ENCODE measurements around the gene PYGB.

PYGB gene

DNA sequence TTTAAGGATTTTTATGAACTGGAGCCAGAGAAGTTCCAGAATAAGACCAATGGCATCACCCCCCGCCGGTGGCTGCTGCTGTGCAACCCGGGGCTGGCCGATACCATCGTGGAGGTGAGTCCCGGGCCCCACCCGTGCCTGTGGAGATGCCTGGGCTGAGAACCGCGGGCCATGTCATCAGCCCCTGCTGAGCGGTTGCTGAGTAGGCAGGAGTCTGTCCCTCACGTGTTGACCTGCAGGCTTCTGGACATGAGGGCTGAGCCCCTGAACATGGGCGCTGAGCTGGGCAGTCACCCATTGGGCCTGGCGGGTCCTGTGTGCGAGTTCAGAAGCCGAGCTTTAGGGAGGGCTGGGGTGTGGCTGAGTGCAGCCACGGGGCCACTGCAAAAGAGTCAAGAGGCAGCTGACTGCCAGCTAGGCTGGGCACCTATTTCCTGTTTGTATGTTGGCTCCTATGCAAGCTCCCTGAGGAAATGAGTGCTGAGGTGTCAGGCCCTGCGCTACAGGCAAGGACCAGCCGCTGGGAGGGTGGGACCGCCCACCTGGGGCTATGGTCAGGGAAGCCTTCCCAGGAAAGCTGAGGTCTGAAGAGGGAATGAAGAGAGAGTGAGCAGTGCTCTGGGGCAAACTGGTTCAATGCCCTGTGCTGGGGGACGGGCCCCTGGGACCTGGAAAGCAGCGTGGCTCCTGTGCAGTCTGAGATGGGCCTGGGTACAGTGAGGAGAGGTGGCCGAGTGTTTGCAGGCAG lies 34.3 kb downstream of the PYGB start:
- no peak for FAIRE-seq
- DNase-seq (ENCODE audit: low spot score), result no peak

- FAIRE-seq (no peak), DNase-seq (ENCODE audit: low spot score) (no peak)
These were observed 34.9 kb downstream of the PYGB start for GRCh38 chr20:25282796-25283195.

GRCh38 chr20:25283221-25283951 lies 35.5 kb downstream of the PYGB start:
- FAIRE-seq (no peak), DNase-seq (ENCODE audit: low spot score) (no peak)

GRCh38 chr20:25284131-25284601 lies 36.3 kb downstream of the PYGB start:
- FAIRE-seq, result no peak
- no peak for DNase-seq (ENCODE audit: low spot score)

DNA sequence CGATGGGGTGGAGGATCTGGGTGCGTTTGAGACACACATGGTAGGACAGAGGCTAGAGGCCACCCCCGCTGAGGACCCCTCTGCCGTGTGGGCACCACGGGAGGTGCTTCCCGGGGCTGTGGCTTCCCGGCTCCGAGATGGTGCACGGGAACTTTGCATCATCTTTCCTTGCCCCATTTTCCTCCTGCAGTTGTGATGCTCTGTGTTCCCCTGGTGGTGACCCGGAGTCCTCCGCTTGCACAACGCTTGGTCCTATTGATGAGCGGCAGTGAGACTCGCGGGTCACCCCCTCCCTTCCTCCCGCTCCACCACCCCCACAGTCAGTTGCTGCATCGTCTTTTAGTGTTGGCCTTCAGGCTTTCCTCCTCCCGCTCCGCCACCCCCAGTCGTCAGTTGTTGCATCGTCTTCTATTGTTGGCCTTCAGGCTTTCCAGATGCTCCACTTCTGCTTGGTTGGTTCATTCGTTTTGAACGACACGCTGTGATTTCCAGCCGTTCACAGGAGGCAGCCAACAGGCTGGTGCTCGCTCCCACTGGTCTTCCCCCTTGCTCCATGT lies 37.3 kb downstream of the PYGB start:
- DNase-seq (ENCODE audit: low spot score) (no peak), FAIRE-seq (no peak)

- DNase-seq (ENCODE audit: low spot score) (no peak), FAIRE-seq (no peak)
These were observed 38.2 kb downstream of the PYGB start for GRCh38 chr20:25285856-25286798.

DNA sequence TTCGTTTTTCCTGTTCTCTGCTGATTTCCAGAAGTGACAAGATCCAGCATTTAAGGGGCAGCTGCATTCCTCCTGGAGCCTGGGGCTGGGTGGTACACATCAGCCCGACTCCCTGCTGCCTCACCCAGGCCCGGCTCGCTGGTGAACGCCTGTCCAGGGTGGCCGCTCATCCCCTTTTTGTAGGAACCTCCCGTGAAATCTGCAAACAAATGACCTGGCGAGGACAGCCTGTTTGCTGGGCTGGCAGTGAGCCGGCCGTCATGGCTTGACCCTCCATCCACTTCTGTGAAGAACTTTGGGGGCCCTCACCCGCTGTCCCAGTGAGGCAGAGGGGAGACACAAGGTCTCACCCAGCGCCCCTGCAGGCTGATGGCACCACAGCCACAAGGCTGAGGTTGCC lies 39.0 kb downstream of the PYGB start:
- FAIRE-seq (no peak), DNase-seq (ENCODE audit: low spot score) (no peak)

GRCh38 chr20:25287631-25288290 lies 39.9 kb downstream of the PYGB start:
- FAIRE-seq (no peak), DNase-seq (ENCODE audit: low spot score) (no peak)

DNA sequence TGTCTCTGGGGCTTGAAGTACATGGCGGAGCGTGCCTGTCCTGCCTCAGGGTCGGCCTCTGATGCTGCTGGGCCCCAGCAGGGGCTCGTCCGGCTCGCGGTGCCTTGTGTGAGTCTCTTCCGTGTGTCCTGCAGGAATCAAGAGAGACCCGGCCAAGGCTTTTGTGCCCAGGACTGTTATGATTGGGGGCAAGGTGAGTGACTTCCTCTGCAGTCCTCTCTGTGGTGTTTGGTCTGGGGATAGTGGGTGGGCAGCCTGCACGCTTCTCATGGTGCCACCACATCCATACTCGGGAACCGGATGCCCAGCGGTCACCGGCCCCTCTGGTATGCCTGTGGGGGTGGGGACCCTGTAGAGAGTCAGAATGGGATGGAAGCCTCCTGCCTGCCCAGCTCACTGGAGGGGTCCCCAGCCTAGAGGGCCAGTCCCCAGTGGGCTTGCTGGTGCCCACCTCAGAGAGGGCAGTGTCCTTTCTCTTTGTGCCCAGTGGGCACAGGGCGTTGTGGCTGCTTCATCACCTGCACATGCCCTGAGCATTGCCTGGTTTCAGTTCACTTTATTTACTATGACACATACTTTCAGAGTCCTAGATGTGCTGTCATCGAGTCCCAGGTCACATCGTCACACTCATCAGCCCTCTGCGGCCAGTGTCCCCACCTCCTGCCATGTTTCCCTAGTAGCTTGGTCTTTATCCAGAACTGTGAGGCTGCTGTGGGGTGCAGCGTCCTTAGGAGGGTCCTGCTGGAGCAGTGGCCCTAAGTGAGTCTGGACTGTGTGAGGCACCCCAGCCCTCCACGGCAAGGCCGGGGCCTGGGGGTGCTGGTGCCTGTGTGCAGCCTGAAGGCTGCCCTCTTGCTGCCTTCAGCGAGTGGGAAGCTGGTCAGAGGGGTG lies 40.7 kb downstream of the PYGB start:
- FAIRE-seq (no peak), DNase-seq (ENCODE audit: low spot score) (no peak)

GRCh38 chr20:25289886-25290597 lies 42.2 kb downstream of the PYGB start:
- no peak for DNase-seq (ENCODE audit: low spot score)
- FAIRE-seq, result no peak

GRCh38 chr20:25290646-25291431 lies 43.0 kb downstream of the PYGB start:
- no peak for FAIRE-seq
- DNase-seq (ENCODE audit: low spot score), result no peak

DNA sequence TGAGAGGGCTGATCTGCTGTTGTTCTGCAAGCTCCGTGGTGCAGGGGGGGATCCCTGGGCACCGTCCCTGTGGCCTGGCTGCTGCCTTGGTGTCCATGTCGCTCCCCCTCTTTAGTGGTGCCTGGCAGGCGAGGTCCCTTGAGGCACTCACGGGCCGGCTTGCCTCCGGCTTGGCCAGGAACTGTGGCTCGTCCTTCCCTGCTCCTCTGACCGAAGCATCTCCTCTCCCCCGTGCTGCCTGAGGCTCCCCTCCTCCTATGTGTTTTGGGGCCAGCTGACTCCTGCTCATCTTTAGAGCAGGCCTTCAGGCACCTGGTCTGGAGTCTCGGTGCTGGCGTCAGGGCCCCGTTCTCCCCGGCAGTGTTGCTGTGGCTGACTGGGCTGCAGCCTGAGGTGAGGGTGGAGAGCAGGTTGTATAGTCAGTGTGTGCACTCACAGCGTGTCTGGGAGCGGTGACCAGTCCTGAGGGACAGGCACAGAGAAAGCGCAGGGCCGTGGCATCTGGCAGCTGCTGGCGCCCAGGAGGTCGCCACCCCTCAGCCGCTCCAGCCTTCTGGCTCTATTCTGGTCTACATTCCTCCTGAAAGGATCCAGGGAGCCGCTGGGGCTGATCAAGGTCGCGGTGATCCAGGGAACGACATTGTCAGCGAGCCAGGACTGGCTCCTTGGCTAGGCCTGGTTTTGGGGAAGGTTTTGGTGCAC lies 43.7 kb downstream of the PYGB start:
- DNase-seq (ENCODE audit: low spot score), result no peak
- no peak for FAIRE-seq

DNA sequence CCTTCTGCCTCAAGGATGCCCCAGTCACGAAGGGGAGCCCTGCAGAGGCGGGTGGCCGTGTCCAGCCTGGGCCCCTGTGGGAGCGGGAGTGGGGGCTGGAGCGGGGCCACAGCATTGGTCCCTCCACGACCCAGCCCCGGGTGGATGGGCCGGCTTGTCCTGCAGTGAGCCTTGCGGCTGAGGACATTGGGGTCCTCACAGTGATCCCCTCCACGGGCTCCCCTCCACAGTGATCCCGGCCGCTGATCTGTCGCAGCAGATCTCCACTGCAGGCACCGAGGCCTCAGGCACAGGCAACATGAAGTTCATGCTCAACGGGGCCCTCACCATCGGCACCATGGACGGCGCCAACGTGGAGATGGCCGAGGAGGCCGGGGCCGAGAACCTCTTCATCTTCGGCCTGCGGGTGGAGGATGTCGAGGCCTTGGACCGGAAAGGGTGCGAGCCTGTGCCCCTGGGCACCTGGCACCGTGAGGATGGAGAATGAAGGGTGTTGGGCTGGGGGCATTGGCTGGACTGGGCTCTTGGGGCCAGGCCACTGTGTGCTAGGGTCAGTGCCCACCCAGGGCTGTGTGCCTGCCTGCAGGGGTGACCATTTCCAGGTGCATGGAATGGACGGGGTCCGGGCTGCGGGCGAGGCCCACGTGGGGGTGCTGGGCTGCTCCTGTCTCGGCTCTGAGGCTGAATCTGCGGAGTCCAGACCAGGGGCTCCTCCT lies 44.4 kb downstream of the PYGB start:
- FAIRE-seq (no peak), DNase-seq (ENCODE audit: low spot score) (no peak)

GRCh38 chr20:25293507-25293906 lies 45.6 kb downstream of the PYGB start:
- FAIRE-seq (no peak), DNase-seq (ENCODE audit: low spot score) (no peak)

DNA sequence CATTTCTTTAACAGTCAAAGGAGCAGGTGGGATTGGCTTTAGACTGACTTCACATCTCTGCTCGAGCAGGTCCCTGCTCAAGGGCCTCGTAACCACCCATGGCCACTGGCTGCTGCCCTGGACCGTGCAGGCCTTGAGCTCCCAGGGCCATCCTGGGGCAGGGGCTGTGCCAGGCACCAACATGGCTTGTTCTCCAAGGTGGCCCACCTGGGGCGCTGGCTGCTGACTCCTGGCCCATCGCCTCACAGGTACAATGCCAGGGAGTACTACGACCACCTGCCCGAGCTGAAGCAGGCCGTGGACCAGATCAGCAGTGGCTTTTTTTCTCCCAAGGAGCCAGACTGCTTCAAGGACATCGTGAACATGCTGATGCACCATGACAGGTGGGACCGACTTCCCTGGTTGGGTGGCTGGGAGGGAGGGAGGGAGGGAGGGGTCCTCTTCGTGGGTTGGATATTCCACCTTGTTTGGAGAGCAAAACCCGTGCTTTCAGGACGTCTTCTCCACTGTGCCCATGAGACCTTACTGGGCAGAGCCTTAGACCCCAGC lies 46.1 kb downstream of the PYGB start:
- no peak for FAIRE-seq

GRCh38 chr20:25294459-25295385 lies 46.8 kb downstream of the PYGB start:
- FAIRE-seq (no peak), DNase-seq (ENCODE audit: low spot score) (peak; percentile 71)

More for the DNA sequence above, 46.1 kb downstream of the PYGB start:
- no peak for DNase-seq (ENCODE audit: low spot score)

All from urothelium cell line (cell line).